ENCODE measurements around the gene ELMO1.

ELMO1 gene

GRCh38 chr7:36896956-36897590 is 551.6 kb downstream of the ELMO1 start:
- no peak for DNase-seq (ENCODE audit: low spot score)
- Histone ChIP-seq H3K4me3 (no peak overlapping the region), H3K27ac (no peak overlapping the region)
- no peak for TF ChIP-seq CTCF (IDR thresholded peaks at IDR 0.05)

GRCh38 chr7:36896418-36896817 is 552.2 kb downstream of the ELMO1 start:
- no peak overlapping the region for H3K27ac ChIP-seq
- H3K4me3 ChIP-seq, result no peak overlapping the region
- no peak for DNase-seq (ENCODE audit: low spot score)
- TF ChIP-seq CTCF (IDR thresholded peaks at IDR 0.05), result no peak

- no peak overlapping the region for H3K27ac ChIP-seq
- no peak overlapping the region for H3K4me3 ChIP-seq
- DNase-seq (ENCODE audit: low spot score), result no peak
- no peak for TF ChIP-seq CTCF (IDR thresholded peaks at IDR 0.05)
Observed at GRCh38 chr7:36895192-36895591, 553.5 kb downstream of the ELMO1 start.

GRCh38 chr7:36894190-36894589 is 554.5 kb downstream of the ELMO1 start:
- DNase-seq (ENCODE audit: low spot score), result no peak
- no peak overlapping the region for H3K4me3 ChIP-seq
- H3K27ac ChIP-seq, result no peak overlapping the region
- no peak for TF ChIP-seq CTCF (IDR thresholded peaks at IDR 0.05)

- no peak overlapping the region for H3K27ac ChIP-seq
- no peak for TF ChIP-seq CTCF (IDR thresholded peaks at IDR 0.05)
- DNase-seq (ENCODE audit: low spot score), result no peak
- no peak overlapping the region for H3K4me3 ChIP-seq
Observed at GRCh38 chr7:36889182-36889581, 559.5 kb downstream of the ELMO1 start.

DNA sequence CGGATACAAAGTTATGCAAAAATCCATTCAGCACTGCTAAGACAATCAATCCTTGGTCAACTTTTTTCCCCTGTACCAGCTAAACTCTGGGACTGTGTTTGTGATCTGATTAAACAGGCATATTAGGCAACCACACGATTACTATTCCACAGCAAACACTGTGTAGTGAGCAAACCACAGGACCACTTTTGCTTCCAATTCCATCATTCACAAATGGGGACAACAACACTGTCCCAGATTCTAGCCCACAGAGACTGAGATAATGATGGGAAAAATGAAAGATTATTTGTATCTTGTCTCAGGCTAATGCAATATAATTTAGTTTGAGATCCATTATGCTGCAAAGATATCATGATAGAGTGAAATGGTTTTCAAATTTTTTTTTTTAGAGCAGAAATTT is 560.7 kb downstream of the ELMO1 start:
- Histone ChIP-seq H3K4me3 (no peak overlapping the region), H3K27ac (no peak overlapping the region)
- no peak for DNase-seq (ENCODE audit: low spot score)
- TF ChIP-seq CTCF (IDR thresholded peaks at IDR 0.05), result no peak

- no peak for DNase-seq (ENCODE audit: low spot score)
- H3K27ac ChIP-seq, result no peak overlapping the region
- H3K4me3 ChIP-seq, result no peak overlapping the region
- no peak for TF ChIP-seq CTCF (IDR thresholded peaks at IDR 0.05)
Observed at GRCh38 chr7:36887233-36887632, 561.4 kb downstream of the ELMO1 start.
